NCI-H446 (cell line): ENCODE data around the gene SPTBN4.

Experiments
- DNase-seq, 2 experiments: peaks; one replicate each; lab custom pipeline; 2025; lab: John Stamatoyannopoulos, UW

The SPTBN4 gene

DNA sequence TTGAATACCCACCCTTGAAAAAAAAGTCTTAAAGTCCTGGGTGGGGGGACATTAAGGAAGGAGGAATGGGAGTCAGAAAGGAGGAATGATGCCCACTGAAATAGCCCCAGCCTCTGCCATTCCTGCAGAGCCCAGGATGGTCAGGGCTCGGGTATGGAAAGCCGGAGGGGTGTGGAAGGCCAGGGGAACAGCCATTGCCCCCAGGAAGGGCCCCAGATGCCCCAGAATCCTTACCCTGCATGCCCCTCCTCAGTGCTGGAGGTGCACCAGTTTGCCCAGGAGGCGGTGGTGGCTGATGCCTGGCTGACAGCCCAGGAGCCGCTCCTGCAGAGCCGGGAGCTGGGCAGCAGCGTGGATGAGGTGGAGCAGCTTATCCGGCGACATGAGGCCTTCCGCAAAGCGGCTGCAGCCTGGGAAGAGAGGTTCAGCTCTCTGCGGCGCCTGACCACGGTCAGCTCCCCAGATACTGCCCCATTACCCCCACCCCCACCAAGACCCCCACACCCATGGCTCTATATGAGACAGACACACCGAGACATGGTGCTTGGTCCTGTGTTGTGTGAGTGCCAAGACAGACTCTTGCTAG, 99.2 kb downstream of the SPTBN4 start:
- peak in 1 of 2 experiments; percentile 47 for DNase-seq

DNA sequence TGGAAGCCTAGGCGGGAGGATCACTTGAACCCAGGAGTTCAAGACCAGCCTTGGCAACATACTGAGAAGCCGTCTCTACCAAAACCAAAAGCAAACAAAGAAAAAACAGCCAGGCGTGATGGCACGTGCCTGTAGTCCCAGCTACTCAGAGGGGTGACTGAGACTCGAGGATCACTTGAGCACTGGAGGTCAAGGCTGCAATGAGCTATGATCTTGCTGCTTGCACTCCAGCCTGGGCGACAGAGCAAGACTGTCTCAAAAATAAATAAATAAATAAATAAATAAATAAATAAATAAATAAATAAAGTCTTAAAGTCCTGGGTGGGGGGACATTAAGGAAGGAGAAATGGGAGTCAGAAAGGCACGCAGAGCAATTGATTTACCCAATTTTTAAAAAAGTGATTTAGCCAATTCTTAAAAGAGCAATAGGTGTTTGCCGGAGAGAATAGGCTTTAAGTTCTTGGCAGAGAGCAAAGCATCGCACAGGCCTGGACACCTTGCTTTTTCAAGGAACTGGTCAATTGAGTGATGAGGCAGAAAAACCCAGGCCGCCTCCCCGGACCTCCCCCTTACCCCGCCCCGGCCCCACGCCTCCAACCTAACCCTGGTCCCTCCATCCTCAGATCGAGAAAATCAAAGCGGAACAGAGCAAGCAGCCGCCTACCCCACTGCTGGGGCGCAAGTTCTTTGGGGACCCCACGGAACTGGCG, 100.4 kb downstream of the SPTBN4 start:
- no peak for DNase-seq

DNA sequence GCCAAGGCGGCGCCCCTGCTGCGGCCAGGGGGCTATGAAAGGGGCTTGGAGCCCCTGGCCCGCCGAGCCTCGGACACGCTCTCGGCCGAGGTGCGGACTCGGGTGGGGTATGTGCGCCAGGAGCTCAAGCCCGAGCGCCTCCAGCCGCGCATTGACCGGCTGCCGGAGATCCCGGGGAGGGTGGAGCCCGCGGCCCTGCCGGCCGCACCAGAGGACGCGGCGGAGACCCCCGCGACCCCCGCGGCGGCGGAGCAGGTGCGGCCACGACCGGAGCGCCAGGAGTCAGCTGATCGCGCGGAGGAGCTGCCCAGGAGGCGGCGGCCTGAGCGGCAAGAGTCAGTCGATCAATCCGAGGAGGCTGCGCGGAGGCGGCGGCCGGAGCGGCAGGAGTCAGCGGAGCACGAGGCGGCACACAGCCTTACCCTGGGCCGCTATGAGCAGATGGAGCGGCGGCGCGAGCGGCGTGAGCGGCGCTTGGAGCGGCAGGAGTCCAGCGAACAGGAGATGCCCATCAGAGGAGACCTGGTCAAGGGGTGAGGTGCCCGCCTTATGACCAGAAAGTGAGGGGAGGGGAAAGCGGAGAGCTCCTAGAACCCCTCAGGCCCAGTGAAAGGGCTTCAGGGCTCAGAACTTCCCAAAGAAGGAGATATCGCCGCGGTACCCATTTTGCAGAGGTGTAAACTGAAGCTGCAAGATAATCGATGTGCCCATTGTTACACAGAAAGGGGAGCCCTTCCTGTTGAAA, 101.1 kb downstream of the SPTBN4 start:
- no peak for DNase-seq

DNA sequence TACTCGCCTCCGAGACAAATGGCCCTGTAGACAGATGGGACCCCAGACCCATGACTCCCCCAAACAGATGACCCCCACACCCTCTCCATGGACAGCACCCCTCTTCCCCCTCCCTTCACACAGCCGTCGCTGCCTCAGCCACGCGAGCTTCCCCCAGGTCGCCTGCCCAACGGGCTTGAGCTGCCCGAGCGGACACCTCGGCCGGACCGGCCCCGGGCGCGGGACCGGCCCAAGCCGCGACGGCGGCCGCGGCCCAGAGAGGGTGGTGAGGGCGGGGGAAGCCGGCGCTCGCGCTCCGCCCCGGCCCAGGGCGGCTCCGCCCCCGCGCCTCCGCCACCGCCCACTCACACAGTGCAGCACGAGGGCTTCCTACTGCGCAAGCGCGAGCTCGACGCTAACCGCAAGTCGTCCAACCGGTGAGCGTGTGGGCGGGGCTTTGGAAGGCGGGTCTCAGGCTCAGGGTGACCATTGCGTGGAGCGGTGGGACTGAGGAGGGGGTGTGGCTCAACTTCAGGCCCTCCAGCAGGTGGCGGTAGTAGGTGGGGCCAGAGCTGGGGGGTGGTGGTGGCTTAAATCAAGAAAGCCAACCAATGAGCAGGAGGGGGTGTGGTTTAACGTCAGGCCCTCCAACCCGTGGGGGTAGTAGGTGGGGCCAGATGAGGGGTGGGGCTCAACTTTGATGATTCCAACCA, 103.7 kb downstream of the SPTBN4 start:
- DNase-seq = peak; percentile 99 to 100

DNA sequence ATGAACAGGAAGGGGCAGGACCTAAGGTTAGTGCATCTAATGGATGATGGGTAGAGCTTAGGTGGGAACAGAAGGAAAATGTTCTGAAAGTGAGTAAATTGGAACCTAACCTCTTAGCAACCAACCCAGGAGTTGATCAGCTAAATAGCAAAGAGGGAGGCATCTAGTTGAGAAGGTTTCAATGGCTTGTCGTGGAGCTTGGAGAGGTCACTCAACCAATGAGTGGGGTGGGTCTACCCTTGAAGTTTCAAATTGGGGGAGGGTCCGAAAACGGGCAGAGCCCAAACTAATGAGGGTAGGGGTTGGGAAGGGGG, 104.2 kb downstream of the SPTBN4 start:
- no peak for DNase-seq

DNA sequence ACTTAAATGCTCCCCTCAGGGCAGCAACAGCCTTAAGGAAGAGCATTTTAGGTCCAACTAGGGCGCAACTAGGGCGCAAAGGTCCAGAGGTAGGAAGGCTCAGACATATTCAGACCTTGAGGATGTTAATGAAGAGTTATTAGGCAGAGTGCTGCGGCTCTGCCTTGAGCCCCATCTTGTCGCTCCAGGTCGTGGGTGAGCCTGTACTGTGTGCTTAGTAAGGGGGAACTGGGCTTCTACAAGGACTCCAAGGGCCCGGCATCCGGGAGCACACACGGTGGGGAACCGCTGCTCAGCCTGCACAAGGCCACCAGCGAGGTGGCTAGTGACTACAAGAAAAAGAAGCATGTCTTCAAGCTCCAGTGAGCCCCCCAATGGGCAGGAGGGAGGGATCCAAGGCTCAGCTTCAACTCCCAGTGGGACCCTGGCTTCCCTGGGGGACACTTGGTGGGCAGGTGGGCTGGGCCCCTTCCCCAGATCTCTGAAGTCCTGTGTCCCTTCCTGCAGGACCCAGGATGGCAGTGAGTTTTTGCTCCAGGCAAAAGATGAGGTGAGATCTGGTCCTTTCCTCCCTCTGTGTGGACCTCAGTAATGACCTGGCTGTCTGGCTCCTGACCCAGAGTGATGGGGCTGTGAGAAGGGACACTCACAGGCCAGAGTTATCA, 105.2 kb downstream of the SPTBN4 start:
- DNase-seq = no peak

DNA sequence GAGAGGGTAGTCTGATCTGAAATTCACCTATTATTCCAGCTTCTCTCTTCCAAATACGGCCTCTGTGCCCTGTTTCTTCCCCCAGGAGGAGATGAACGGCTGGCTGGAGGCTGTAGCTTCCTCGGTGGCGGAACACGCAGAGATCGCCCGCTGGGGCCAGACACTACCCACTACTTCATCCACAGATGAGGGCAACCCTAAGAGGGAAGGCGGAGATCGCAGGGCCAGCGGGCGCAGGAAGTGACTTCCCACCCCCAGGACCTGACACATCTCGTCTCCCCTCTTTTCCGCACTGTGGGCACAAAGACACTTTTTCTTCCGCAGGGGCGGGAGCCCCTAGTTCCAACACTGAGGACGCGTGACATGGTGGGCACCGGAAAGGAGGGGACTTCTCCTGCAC, 108.5 kb downstream of the SPTBN4 start:
- DNase-seq = no peak

DNA sequence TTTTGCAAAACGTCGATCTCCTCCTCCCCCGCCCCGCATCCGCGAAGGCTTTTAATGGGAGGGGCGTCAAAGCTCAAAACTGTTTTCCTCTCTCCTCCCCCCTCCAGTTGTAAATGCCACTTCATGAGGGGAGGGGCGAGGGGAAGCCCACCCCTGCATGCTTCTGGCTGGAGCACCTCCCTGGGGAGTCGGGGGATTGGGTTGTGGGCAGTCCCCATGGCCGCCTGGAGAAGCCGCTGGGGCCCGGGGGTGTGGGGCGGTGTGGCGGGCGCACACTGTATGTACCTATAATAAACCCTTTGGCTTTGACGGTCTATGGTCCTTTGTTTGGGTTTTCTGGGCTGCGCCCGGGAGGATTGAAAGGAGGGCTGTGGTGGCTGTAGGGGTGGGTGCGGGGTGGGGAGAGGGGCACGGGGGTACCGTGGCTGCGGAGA, 109.4 kb downstream of the SPTBN4 start:
- DNase-seq = no peak

DNA sequence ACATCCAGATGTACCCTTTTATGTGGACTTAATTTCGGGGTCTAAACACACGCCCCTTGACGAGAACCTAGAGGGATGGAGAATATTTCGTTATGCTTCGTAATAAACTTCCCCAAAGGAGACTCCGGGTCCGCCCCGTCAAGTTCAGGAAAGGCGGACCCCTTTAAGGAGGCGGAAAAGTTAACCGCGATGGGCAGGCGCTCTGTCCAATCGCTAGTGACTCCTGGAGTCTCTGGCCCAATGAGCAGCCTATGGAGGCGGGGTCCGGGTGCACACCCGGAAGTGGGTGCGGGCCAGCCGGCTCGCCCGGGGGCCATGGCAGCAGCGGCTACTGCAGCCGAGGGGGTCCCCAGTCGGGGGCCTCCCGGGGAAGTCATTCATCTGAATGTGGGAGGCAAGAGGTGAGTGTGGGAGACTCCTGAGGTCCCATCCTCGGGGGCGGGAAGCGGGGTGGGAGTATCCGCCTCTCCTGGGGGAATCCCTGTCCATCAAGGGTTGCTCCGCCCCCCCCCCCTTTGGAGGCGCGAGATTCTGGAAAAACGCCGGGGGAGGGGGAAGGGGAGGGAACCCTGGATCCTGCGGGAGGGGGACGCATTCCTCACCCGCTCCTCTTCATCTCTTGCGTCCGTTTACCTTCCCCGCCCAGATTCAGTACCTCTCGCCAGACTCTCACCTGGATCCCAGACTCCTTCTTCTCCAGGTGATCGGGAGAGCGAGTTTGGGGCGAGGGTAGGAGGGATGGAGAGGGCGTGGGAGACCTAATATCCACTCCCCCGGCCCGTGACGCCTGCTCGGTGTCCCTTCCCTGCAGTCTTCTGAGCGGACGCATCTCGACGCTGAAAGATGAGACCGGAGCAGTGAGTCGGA, 110.0 kb downstream of the SPTBN4 start, which contains the start of gene SHKBP1:
SHKBP1 (plus strand) TSS at position 289 of the 867 bp plus-strand sequence; CDS start at position 316, 27 bp downstream.
- DNase-seq = peak; percentile 92 to 97

DNA sequence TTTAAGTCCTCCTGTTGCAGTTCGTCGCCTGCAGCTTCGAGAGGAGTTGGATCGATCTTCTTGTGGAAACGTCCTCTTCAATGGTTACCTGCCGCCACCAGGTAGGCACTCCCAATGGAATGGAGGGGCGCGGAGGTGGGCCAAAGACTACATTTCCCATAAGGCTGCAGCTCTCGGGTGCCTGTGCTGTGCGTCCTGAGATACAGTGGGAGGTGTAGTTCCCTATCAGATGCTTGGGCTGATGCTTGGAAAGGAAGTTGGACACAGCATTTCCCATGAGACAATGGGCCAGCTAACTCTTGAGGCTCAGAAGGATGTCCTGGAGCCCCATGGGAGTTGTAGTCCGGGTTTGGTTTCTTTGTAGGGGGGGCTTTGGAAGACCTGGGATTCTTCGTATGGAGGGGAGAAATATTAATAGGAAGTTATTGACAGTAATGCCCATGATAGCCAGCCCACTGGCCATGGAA, 111.7 kb downstream of the SPTBN4 start:
- DNase-seq = peak; percentile 26 to 32

DNA sequence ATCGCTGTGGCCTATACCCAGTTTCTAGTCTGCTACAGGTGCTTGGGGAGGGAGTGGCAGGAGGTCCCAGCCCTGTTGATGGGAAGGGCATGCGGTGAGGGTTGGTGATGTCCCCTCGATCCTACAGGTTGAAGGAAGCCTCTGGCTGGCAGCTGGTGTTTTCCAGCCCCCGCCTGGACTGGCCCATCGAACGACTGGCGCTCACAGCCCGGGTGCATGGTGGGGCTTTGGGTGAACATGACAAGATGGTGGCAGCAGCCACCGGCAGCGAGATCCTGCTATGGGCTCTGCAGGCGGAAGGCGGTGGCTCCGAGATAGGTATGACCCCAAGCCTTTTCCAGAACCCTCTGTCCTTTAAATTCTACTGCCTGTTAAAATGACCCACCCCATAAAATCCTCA, 113.8 kb downstream of the SPTBN4 start:
- DNase-seq = no peak

DNA sequence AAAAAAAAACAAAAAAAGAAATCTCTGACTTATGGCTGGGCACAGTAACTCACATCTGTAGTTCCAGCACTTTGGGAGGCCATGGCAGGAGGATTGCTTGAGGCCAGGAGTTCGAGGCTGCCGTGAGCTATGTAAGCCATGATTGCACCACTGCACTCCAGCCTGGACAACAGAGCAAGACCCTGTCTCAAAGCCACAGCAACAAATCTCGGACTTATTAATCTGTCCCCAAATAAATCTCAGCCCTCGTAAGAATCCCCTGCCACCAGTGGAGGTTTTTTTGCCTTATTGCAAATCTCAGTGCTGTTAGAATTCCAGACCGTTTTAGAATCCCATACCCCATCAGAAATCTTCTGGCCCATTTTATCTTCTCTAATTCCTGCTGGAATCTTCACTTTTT, 114.7 kb downstream of the SPTBN4 start:
- no peak for DNase-seq

DNA sequence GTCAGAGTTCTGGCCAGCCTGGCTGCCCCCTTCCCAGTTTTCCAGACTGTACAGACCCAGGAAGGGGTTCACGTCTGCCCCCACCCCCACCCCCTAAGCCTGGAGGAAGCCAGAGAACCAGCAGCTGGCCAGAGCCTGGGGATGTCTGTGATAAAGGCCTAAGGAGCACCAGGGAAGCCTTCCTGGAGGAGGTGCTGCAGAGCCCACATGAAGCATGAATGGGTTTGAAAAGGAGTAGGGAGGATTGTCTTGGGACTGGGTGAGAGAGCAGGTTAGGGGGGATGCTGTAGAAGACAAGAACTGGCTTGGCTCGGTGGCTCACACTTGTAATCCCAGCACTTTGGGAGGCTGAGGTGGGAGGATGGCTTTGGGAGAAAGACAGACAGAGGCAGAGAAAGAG, 115.7 kb downstream of the SPTBN4 start:
- no peak for DNase-seq

DNA sequence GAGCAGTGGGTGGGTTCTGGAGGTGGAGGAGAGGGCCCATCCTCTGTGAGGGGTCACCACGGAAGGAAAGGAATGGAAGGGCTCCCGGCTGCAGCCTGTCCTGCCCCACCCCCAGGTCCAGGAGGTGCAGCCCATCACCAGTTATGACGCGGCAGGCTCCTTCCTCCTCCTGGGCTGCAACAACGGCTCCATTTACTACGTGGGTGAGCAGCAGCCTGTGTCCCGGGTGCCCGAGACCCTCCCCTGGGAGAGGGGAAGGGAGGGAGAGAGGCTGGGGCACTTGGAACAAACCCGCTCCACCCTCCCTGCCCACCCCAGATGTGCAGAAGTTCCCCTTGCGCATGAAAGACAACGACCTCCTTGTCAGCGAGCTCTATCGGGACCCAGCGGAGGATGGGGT, 116.5 kb downstream of the SPTBN4 start:
- DNase-seq = no peak

DNA sequence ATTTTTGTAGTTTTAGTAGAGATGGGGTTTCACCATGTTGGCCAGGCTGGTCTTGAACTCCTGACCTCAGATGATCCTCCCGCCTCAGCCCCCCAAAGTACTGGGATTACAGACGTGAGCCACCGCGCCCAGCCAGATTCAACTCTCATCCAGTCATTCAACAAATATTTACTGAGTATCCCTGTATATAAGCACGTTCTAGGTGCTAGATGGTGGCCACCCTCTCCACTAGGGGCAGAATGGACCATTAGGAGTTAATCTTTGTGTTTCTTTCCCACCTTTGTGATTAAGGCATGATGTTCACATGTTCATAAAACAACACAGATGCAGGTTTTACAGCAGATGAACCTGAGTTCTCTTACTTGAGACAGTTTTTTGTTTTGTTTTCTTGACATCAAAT, 117.2 kb downstream of the SPTBN4 start:
- no peak for DNase-seq

DNA sequence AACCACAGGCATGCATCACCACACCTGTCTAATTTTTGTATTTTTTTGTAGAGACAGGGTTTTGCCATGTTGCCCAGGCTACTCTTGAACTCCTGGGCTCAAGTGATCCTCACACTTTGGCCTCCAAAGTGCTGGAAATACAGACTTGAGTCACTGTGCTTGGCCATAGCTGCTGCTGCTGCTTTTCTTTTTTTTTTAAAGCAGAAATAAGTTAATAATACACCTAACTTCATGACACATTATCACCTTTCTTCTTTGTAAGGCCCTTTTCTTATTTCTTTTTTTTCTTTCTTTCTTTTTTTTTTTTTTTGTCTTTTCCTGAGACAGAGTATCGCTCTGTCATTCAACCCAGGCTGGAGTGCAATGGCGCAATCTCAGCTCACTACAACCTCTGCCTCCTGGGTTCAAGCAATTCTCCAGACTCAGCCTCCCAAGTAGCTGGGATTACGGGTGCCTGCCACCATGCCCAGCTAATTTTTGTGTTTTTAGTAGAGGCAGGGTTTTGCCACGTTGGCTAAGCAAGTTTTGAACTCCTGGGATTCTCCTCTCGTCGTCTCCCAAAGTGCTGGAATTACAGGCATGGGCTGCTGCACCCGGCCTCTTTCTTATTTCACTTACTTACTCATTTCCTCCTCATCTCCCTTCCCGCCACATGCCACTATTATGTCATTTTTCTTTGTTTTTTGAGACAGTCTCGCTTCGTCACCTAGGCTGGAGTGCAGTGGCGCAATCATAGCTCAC, 118.6 kb downstream of the SPTBN4 start:
- DNase-seq = no peak

DNA sequence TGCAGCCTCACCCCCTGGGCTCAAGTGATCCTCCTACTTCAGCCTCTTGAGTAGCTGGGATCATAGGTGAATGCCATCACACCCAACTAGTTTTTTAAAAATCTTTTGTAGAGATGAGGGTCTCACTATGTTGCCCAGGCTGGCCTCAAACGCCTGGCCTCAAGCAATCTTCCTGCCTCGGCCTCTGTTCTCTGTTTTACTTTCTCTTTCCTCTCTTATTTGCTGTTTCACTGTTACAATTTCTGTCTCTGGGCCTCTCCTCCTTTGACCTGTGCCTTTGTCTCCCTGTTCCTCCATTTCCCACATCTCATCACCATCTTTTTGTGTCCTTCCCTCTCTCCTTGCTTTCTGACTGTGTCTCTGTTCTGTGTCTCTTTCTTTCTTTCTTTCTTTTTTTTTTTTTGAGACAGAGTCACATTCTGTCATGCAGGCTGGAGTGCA, 119.2 kb downstream of the SPTBN4 start:
- no peak for DNase-seq

DNA sequence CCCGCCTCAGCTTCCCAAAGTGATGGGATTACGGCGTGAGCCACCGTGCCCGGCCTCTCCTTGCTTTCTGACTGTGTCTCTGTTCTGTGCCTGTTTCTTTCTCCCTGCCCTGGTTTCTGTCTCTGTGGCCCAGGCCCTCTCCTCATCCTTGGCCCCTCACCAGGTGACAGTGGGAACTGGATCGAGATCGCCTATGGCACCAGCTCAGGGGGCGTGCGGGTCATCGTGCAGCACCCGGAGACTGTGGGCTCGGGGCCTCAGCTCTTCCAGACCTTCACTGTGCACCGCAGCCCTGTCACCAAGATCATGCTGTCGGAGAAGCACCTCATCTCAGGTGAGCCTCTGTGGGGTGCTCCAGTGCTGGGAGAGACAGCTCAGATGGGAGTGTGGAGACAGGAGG, 119.8 kb downstream of the SPTBN4 start:
- no peak for DNase-seq

DNA sequence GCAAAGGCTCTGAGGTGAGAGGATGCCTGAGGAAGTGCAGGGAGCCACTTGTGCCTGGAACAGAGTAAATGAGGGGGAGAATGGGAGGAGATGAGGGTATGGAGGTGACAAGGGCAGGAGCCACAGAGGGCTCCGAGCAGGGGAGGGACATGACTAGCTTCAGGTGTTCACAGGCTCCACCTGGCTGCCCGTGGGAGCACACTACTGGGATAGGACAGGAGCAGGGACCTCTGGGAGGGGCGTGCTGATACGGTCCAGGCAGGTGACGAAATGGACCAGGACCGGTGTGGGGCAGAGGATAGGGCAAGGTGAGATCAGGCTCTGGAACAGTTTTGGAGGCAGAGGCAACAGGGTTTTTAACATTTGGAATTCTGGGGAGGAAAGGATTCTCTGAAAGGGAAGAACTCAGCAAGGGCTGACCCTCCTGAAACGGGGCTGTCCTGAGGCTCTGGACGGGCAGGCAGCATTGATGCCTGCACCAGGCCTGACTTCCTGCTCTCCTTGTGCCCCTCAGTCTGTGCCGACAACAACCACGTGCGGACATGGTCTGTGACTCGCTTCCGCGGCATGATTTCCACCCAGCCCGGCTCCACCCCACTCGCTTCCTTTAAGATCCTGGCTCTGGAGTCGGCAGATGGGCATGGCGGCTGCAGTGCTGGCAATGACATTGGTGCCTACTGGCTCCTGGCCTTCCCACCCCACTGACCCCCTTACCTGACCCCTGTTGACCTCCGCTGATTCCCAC, 121.5 kb downstream of the SPTBN4 start:
- DNase-seq = no peak
